GM21619 (cell line): Measurements from ENCODE around the gene LRRN4.
"Not testable (repeated sequence)": the region's sequence is repeated elsewhere in the genome, so short reads cannot be mapped to it uniquely, and the experiment has no call there.

Source experiments
- ATAC-seq: cut with Tn5 transposase; IDR thresholded peaks from one replicate; pipeline ENCODE4 v1.9.1; 2021; ENCODE audit not compliant: unreplicated experiment

LRRN4 gene

DNA sequence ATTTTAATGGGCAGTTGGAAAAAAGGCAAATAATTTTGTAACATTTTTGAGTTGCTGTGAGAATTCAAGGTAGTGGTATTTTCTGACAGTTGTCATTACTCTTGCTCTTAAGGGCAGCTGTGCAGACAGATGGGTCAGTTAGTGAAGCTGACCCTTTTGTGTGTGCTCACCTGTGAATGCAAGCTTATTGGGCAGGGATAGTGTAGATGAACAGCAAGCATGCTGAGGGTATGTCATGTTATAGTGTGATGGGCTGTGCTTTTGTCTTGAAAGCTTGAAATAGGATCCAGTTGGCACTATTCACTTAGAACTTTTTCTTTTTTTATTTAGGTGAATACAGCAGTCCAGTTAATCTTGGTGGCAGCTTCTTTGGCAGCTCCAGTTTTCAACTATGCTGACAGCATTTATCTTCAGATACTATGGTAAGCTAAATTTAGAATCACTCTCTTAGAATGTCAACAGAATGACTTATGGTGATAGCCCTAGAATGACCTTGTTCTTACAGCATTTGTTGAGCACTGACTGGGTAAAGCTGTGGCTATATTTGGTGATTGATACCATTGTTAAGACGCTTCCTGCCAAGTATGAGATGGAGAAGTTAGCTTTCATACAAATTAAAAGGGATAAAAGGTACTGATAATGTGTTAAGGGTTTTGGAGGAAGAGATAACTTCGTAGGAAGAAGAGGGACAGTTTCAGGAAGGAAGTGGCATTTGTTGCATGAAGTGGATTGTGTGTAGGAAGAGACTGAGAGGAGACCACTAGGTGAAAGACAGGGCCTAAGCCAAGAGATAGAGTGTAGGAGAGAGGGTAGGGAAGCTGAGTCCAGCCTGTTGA, 19.5 kb downstream of the LRRN4 start:
- no peak for ATAC-seq

DNA sequence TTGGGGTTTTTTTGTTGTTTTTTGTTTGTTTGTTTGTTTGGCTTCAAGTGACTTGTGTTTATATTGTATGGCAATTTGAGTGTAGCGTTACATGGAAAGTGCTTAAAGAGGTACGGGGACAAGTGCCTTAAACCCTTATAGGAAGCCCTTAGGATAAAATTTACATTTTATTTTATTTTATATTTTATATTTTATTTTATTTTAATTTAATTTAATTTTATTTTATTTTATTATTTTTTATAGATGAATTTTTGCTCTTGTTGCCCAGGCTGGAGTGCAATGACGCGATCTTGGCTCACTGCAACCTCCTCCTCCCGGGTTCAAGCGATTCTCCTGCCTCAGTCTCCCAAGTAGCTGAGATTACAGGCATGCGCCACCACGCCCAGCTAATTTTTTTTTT, 21.0 kb downstream of the LRRN4 start:
- not testable (repeated sequence) for ATAC-seq

DNA sequence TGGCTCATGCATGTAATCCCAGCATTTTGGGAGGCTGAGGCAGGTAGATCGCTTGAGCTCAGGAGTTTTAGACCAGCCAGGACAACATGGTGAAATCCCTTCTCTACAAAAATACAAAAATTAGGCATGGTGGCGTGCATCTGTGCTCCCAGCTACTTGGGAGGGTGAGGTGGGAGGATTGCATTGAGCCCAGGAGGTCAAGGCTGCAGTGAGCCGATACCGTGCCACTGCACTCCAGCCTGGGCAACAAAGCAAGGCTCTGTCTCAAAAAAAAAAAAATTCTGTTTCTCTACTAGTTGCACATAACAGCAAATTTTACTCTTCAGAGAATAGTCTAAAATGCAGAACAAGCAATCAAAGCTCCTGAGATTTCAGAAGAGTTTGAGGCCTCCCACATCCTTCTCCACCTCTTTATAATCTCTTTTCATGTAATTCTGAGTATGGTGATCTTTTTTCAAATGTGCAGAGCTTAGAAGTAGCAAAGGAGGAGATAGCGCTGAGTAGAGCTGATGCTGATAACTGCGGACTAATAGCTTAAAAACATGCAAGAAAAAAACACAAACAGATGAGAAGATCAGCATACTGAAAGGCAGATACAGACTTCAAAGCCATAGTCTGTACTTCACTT, 23.3 kb downstream of the LRRN4 start:
- ATAC-seq: no peak

DNA sequence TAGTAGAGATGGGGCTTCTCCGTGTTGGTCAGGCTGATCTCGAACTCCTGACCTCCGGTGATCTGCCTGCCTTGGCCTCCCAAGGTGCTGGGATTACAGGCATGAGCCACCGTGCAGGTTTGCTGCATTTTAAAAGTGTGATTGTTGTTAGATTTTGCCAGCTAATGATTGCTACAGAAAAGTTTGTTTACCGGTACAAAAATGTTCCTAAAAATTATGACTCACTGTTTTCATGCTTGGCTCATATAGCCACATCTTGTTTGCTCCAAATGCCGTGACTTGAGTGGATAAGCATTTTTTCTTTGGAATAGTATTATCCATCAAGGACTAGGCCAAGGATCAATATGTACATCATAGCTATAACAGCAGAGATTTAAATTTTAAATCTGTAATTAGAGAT, 24.3 kb downstream of the LRRN4 start:
- ATAC-seq: no peak

- ATAC-seq: no peak
Observed at GRCh38 chr20:6028818-6029217, 25.0 kb downstream of the LRRN4 start.

DNA sequence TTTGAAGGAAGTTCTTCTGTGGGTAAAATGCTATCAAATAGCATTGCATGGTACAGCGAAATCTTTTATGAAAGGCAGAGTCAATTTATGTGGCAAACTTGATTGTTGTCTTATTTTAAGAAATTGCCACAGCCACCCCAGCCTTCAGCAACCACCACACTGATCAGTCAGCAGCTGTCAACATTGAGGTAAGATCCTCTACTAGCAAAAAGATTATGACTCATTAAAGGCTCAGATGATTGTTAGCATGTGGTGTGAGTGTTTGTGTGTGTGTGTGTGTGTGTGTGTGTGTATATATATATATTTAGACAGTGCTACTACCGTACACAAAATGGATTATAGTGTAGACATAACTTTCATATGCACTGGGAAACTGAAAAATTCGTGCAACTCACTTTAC, 27.8 kb downstream of the LRRN4 start:
- no peak for ATAC-seq

GRCh38 chr20:6024768-6025167, 29.1 kb downstream of the LRRN4 start:
- no peak for ATAC-seq

- ATAC-seq: no peak
Observed at GRCh38 chr20:6017880-6018279, 36.0 kb downstream of the LRRN4 start.

- no peak for ATAC-seq
Observed at GRCh38 chr20:6017467-6017866, 36.4 kb downstream of the LRRN4 start.

DNA sequence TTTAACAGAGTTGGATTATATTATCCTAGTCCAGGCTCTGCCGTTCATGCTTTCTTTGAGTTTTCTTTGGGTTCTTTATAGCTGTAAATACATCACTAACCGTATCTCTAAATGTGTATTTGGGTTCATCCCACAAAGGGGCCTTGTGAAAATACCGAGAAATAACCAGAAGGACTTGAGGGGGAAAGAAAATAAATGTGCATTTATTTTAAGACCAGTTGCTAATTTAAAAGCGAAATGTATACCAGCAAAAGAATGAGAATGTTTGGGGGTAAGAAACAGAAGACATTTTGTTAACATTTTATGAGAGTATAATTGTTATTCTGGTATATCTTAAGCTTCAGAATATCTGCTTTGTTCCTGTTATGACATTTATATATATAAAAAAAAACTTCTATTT, 38.9 kb downstream of the LRRN4 start:
- ATAC-seq: no peak

DNA sequence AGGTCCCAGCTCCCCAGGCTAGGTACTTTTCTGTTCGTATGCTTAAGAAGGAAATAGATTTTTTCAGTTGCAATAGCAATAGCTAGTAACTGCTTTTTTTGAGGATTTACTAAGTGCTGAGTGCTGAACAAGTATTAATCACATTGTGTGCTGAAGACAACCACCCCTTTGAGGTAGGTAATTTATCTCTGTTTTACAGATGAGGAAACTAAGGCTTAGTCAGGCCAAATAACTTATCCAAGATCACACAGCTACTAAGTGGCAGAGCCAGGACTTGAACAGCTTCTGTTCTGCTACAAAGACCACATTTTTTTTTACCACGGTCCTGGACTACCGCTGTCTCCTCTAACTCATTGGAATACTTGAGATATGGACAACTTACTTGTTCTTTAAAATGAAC, 39.8 kb downstream of the LRRN4 start:
- no peak for ATAC-seq

DNA sequence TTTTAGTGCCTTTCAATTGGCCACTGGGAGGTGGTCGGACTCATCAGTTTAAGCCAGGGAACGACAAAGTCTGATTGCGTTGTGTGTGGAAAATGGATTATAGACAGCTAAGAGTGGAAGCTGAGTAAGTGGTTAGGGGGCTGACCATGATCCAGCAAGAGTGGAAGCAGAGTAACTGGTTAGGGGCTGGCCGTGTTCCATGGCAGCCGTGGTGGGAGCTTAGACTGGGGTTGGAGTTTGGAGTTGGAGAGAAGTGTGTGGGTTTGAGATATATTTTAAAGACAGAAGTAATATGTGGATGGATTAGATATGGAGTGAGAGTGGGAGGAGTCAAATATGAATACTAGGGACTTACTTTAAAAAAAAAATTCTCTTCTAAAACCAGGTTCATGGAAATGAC, 41.7 kb downstream of the LRRN4 start:
- ATAC-seq: no peak

GRCh38 chr20:6008254-6008653, 45.6 kb downstream of the LRRN4 start:
- ATAC-seq: no peak

DNA sequence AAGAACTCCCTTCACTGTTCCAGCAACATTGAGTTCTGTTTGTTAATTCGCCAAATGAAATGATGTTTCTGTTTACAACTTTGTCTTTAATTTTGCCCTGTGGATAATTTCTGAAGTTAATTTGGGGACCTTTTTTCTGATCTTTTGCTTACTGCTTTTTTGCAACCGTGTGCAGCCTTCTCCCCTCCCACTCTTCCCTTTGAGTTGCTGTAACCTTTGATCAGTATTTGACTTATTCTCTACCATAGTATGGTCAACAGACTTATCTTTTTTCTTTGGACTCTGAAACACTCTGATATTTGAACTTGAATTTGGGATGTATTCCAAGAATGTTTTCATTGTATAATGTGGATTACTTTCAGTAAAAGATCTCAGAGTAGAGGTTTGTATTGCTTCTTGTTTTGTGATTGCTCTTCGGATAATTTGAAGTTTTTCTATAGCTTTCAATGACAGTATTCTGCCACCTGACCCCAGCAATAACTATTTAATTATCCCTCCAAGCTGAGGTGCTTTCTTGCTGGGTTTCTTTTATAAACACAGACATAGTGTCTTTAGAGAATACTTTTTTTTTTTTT, 46.2 kb downstream of the LRRN4 start:
- ATAC-seq: no peak

- no peak for ATAC-seq
Observed at GRCh38 chr20:6007094-6007528, 46.7 kb downstream of the LRRN4 start.

- no peak for ATAC-seq
Observed at GRCh38 chr20:6006603-6006949, 47.3 kb downstream of the LRRN4 start.

DNA sequence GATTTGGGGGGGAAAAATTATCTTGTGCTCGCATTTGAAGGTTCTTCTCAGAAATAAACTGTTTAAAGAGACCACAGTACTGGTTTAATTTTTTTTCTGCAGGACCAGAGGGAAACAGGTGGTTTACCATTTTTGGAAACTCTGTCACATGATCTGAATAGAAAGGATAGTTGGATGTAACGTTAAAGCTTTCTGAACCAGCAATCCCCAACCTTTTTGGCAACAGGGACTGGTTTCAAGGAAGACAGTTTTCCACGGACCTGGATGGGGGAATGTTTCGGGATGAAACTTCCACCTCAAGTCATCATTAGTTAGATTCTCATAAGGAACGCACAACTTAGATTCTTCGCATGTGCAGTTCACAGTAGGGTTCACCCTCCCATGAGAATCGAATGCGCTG, 53.0 kb downstream of the LRRN4 start:
- ATAC-seq: no peak

GRCh38 chr20:5999783-6000182, 54.1 kb downstream of the LRRN4 start:
- no peak for ATAC-seq

- peak; percentile 97 for ATAC-seq
Observed at GRCh38 chr20:5996765-5997164, 57.1 kb downstream of the LRRN4 start.

DNA sequence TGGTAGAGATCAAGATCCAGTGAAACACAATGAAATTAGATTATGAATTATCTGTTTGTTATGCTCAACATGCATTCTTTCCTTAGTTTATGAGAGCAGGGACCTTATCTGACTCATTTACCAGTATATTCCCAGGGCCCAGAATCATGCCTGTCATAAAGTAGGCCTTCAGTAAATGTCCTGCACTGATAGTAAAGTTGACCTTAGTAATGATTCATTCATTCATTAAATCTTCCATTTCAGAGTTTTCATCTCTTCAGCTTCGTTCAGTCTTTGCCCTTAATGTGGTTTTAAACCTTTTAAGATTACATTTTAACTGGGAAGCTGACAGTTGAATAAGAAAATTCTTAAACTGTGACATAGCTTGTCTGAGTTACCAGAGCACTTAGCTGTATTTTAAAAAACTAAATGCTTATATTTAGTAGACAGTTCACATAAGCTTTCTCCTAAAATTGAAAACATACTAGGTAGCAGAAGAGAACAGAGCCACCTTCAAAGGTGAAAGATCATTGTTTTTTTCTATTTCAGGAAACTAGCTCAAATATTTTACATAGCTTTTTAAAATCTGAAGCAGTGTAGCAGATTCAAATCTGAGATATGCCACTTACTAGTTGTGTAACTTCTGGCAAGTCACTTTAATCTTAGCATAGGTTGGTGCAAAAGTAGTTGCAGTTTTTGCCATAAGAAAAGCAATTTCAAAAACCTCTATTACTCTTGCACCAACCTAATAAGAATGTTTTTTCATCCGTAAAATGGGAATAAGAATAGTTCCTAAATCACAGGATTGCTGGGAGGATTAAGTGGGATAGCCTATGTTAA, 62.0 kb downstream of the LRRN4 start:
- no peak for ATAC-seq

DNA sequence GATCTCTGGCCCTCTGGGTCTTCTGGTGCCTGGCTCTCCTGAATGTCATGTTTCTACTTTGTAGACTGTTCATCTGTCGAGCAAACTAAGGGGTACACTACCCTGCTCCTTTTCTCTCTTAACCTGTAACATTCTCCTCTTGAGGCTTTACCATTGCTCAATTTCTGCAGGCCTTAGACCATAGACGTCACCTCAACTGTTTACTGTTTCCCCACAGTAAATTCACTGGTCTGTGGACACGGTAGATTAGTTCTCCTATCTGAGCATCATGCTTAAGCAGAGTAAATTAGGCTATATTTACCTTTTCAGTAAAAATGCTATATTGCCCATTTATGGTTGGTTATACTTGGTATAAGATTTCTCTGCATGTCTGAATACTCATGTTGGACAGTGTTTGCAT, 62.9 kb downstream of the LRRN4 start:
- ATAC-seq: no peak
